HG03280 (cell line): ENCODE data around the gene GSK3A.
"Not testable (repeated sequence)": the region's sequence is repeated elsewhere in the genome, so short reads cannot be mapped to it uniquely, and the experiment has no call there.

Experiments
- ATAC-seq: cut with Tn5 transposase; IDR thresholded peaks from one replicate; pipeline ENCODE4 v1.9.1; 2021; ENCODE audit warnings: mild to moderate bottlenecking, moderate library complexity; ENCODE audit not compliant: unreplicated experiment

GSK3A gene

DNA sequence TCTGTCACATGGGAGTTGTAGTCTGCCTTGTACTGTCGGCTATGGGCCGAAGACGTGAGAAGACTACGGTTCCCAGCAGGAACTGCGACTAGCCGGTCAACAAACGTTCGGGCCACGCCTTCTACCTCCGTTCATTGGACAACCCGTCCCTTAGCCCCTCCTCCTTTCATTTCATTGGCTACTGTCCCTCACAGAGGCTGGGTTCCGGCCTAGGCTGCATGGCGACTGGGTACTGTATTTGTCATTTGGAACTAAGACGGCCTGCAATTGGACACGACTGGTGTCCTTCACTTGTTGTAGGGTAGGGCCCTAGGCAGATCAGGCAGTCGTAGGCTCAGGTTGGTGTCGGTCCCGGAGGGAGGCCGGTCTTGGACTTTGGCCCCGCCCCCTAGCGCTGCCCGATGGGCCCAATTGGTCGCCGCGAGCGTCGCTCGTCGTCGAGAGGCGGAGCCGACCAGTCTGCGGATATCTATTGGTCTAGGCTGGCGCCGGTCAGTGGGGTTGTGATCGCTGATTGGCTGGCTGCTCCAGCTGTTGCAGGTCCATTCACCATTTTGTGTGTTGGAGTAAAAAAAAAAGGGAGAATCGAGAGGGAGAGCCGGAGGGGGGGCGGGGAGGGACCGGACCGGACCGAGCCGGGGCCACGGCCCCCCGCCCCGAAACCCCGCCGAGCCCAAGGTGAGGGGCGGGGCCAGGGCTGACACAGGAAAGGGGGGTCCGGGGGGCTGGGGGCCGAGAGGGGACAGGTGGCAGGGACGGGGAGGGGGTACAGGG, 26.5 kb upstream of the GSK3A start, which contains the start of gene CIC:
Gene CIC, plus strand, starts transcription at position 549 of the 774 bp plus-strand sequence. CDS start 2,532 bp downstream, outside the sequence.
- peak; percentile 77 for ATAC-seq

DNA sequence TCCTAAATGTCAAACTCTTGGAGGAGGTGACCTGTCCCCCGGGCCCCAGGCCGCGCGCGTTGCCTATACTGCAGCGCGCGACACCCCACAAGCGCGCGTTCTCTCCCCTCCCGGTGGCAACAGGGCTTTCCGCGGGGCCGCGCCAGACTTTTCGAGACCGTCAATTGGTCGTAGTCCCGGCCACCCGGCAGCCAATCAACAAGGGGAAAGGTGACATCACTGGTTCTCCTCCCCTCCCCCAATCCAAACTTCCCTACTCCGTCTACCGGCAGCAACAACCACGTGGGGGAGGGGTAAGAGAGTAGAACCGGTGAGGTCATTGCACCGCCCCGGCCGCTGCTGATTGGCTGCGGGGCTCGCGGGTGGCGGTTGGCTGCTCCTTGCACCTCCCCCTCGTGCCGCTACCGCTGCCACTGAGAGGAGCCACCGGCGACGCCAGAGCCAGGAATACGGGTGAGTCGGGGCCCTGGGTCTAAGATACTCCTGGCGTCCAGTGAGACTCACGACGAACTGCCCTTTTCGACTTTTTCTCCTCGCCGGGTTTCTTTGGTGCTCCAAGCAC, 25.8 kb upstream of the GSK3A start:
- peak; percentile 51 for ATAC-seq

DNA sequence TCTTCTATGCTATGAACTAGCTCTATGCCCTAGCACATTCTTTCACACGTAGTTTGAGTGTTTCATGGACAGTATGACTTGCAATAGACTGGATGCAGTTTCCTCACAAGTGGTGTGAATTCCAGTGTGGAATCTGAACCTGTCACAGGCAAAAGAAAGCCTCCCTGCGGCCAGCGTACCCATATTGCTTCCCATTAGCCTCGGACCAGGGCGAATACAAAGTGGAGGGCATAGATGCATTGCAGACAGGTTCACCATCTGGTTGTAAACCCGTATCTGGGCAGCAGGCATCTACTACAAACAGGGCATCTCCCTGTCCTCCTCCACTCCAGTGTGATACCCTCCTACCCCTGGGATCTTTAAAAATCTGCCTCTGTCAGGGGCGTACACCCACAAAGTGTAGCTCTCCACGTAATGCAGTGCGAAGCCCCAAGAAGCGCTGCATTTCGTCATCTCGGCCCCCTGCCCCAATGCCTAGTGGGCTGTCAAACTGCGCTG, 25.3 kb upstream of the GSK3A start:
- ATAC-seq = no peak

DNA sequence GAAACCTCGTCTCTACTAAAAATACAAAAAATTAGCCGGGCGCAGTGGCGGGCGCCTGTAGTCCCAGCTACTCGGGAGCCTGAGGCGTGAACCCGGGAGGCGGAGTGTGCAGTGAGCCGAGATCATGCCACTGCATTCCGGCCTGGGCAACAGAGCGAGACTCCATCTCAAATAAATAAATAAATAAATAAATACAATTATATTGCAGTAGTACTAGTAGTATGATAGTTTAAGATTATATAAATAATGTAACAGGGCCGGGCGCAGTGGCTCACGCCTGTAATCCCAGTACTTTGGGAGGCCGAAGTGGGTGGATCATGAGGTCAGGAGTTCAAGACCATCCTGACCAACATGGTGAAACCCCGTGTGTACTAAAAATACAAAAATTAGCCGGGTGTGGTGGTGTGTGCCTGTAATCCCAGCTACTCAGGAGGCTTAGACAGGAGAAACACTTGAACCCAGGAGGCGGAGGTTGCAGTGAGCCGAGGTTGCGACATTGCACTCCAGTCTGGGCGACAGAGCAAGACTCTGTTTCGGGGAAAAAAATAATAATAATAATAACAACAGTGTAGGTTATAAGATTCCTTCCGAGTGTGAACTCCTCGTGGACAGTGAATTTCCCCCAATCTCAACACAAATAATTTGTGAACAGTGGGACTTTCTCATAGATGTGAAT, 24.7 kb upstream of the GSK3A start:
- not testable (repeated sequence) for ATAC-seq

DNA sequence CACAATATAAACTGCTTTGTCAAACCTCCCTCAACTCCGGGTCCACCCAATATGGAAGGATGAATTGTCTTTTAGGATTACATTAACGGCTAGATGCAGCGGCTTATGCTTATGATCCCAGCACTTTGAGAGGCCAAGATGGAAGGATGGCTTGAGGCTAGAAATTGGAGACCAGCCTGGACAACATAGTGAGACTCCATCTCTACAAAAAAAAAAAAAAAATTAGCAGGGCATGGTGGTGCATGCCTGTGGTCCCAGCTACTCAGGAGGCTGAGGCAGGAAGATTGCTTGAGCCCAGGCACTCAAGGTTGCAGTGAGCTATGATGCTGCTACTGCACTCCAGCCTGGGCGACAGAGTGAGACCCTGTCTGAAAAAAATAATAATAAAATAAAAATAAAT, 23.7 kb upstream of the GSK3A start:
- not testable (repeated sequence) for ATAC-seq

DNA sequence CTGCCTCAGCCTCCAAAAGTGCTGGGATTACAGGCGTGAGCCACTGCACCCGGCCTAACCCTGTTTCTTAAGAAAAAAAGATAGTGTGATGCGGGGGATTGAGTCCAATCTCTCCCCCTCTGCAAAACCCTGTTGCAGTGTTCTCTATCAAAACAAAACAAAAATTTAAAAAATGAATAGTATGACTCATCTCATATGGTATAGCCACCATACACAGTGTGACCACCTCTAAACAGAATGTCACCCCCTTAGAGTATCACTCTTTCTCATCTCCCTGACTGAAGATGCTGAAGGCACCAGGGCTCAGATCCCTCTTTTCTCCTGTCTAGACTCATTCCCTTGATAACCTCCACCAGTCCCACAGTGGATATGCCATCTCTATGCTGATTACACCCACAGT, 19.4 kb upstream of the GSK3A start:
- ATAC-seq = no peak

DNA sequence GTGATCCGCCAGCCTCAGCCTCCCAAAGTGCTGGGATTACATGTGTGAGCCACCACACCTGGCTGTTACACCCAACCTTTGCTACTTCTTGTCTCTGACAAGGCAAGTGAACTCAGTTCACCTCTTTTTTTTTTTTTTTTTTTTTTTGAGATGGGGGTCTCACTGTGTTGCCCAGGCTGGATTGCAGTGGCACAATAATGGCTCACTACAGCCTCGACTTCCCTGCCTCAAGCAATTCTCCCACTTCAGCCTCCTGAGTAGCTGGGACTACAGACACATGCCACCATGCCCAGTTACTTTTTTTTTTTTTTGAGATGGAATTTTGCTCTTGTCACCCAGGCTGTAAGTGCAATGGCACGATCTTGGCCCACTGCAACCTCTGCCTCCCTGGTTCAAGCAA, 15.4 kb upstream of the GSK3A start:
- not testable (repeated sequence) for ATAC-seq

GRCh38 chr19:42255766-42256745, 13.7 kb upstream of the GSK3A start:
- ATAC-seq = no peak

DNA sequence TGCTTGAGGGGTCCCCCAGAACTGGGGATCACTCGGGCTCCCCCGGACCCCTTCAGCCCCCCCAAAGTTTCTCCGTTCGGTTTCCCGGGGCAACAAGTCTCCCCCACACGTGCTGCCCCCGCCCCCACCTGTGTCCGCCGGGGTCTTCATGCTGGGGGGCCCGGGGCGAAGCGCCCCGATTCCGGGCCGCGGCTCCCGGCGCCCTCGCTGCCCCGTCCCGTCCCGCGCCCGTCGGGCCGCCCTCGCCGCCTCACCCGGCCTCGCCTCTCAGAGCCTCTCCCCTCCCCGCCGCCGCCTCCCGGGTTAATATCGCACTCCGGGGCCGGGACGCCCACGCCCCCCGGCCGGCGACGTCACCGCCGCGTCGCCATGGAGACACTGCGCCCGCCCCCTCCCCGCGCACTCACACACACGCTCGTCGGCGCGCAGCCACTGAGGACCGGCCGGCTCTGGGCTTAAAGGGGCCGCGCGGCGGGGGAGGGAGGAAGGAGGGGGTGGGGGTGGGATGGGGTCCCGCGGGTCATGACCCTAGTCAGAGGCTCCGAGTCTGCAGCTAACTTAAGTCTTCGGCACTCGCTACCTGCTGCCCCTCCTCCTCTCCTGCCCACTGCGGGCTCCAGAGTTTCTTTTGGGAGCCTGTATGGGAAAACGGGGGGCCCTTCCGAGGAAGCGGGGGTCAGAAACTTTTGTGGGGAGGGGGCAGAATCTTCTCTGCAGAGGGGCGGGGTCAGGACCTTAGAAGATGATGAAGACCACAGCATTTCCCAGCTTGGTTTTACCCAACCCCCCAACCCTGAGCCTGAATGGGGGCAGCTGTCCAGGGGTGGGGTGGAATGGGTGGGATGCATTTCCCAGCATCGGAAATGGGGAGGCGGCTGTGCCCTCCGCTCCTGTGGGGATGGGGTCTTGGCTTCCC, 12.7 kb upstream of the GSK3A start, which contains the start of gene ERF:
Gene ERF, minus strand, starts transcription at position 279 of the 916 bp plus-strand sequence. Its CDS starts 129 bp downstream, at position 150.
- peak; percentile 70 for ATAC-seq

DNA sequence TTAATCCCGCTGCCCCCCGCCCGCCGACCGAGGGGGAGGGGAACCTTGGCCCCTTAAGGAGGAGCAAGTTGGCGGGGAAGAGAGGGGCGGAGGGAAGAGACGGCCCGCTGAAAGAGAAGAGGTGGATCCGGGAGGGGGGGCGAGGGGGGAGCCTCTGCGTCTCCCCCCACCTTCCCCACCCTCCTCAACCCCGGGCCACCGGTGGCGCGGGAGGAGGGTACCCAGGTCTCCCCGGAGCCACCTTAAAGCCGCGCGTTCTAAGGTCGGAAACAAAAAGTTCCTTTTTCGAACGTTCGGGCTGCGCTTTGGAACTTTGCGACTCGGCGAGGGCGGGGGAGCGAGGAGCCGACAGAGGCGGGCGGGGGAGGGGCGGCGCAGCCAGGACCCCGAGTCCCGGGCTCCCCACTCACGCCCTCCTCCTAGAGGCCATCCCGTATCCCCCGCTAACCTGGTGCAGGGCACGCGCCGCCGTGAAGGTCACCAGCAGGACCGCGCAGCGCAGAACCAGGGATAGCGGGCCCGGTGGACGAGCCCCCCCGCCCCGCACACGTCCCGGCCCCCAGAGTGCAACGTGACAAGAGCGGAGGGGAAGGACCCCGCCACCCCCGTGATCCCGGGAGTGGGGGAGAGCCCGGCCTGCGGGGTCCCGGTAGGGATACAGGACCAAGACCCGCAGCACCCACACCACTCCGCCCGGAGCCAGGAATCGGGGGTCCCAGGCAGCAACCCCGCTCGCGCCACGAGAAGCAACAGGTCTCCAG, 11.9 kb upstream of the GSK3A start:
- peak; percentile 33 for ATAC-seq

DNA sequence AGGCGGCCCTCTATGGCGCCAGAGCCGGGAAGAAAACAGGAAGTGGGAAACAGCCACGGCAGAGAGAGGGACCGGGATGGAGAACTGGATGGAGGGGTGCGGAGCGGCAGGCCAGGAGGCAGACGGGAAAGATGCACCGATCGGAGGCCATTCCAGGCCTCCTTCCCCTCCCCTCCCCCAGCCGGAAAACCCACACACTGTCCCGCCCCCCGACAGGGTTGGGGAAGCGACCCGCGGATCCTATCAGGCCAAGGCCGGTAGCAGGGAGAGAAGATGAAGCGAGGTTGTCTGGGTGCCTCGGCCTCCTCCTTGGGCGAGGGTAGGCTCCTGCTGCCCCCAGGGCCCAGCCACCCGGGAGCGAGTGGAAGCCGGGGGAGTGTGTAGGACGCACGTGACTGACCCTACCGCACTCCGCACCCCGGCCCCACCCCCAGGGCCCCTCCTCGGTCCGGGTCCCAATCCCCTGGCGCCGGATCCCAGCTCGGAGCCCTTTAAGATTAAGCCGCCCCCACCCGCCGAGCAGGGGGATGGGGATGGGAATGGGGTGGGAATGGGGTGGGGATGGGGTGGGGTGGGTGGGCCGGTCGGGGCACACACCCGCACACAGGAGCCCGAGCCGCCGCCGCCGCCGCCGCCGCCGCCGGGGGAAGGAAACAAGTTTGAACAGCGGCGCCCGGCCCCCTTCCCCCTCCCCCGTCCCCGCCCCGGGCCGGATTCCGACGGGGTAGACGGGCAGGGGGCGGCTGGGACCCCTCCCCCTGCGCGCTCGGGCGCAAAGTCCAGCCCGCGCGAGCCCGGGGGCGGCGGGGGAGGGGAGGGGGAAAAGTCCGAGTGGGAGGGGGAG, 11.1 kb upstream of the GSK3A start:
- peak; percentile 20 for ATAC-seq

- no peak for ATAC-seq
Observed at GRCh38 chr19:42252365-42253244, 10.2 kb upstream of the GSK3A start.

GRCh38 chr19:42251572-42252358, 9.4 kb upstream of the GSK3A start:
- no peak for ATAC-seq

DNA sequence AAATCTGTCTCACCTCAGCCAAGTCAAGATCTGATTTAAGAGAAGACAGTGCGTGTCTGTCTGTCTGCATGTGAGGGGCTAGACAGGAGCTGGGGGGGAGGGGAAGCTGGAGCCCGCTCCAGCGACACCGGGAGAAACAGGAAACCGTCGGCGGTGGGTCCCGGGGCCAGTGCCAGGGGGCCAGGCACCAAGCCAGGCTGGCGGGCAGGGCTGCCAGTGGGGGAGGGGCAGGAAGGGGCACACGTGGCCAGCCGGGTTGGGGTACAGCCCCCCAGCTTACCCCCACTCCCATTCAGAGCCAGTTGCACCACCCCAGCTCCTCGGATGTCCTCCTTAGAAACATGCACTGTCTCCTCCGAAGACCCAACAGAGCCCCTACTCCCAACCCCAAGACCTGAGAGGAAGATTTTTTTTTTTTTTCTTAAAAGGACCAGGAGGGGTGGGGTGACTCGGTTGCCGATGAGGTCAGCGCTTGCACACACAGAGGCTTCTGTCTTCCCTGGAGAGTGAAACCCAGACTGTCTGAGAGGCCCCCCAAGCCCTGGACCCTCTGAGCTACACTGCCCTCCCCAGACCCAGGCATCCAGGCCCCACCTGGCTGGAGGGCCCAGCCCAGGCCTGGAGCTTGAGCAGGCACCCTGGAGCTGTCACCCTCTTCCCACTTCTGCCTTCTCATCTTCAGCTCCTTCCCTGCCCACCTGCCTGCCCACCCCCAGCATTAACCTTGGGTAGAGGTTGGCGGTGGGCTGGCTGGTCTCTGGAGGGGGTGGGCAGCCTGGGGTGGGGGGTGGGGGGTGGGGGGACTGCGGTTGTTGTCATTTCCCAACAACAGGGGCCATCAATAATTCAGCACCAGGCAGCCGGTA, 8.5 kb upstream of the GSK3A start:
- no peak for ATAC-seq

DNA sequence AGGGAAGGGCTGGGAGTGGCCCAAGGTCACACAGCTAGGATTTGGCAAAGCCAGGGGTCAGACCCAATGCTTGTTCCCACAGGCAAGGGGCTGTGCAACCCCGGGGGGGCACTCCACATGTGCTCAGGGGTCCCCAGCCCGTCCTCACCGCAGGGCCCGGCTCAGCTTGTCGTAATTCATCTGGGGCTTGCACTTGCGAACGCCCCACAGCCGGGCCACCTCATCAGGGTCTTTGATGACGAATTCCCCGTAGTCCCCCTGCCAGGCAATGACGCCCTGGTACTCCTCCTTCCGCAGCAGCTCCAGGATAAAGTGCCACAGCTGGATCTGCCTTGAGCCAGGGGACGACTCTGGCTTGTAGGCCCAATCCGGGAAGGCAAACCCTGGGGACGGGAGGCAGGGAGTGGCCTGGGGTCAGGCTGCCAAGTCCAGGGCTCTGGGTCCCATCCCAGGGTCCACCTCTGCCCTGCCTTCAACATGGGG, 7.8 kb upstream of the GSK3A start:
- ATAC-seq = no peak
